Measurements from ENCODE around the gene ACTG2. TPM values are rescaled to one million over a fixed set of nuclear protein-coding genes. Genes with fewer than 3 reads are reported as not detected.

ACTG2 gene
- total RNA-seq, 1 experiment from 2014 or later = 1.5 TPM

- Histone ChIP-seq H4K20me1 (ENCODE audit: control insufficient read depth, insufficient read depth, insufficient read length) (no peaks in the 10 kb centered on the region), H3K4ac (ENCODE audit: low read depth, low read length) (no peak overlapping the region), H3K56ac (ENCODE audit: insufficient read length, low read depth, low read length) (no peak overlapping the region), H3K4me2 (ENCODE audit: insufficient read depth, insufficient read length, low read length) (no peak overlapping the region), H2BK120ac (ENCODE audit: low read depth, low read length, poor library complexity, severe bottlenecking) (no peak overlapping the region), H3K27ac (ENCODE audit: insufficient read length, low read depth, low read length) (no peak overlapping the region), H3K23me2 (ENCODE audit: insufficient read length, low read depth, low read length, poor library complexity, severe bottlenecking) (no peaks in the 10 kb centered on the region), H3K18ac (ENCODE audit: insufficient read length, low read depth, low read length) (no peak overlapping the region), H4K5ac (ENCODE audit: insufficient read length, low read depth, low read length) (no peak overlapping the region), H3K27me3 (ENCODE audit: insufficient read depth, low read length) (no peaks in the 10 kb centered on the region), H3K79me2 (ENCODE audit: insufficient read depth, low read length) (no peaks in the 10 kb centered on the region), H4K91ac (ENCODE audit: insufficient read length, low read depth, low read length) (no peak overlapping the region), H2BK15ac (ENCODE audit: low read depth, low read length) (no peak overlapping the region), H4K8ac (replicated peaks; ENCODE audit: insufficient read length, low read depth, low read length) (no peak overlapping the region), H3K9ac (ENCODE audit: extremely low read depth, insufficient read length, low read length) (no peak overlapping the region), H3K14ac (ENCODE audit: insufficient read depth, low read length) (no peak overlapping the region), H2AK5ac (ENCODE audit: insufficient read length, low read length) (no peak overlapping the region), H2BK20ac (ENCODE audit: low read depth, low read length, poor library complexity, severe bottlenecking) (no peak overlapping the region), H2BK12ac (ENCODE audit: insufficient read length, low read depth, low read length) (no peak overlapping the region), H3K23ac (ENCODE audit: insufficient read length, low read depth, low read length) (no peak overlapping the region), H3T11ph (ENCODE audit: low read length) (no peak overlapping the region), H3K4me1 (ENCODE audit: insufficient read depth, low read length) (no peaks in the 10 kb centered on the region), H2BK5ac (ENCODE audit: insufficient read length, low read length) (no peak overlapping the region), H3K79me1 (ENCODE audit: insufficient read depth, low read depth, low read length, poor library complexity, severe bottlenecking) (no peaks in the 10 kb centered on the region), H2AFZ (ENCODE audit: low read length) (no peak overlapping the region), H3K9me3 (ENCODE audit: control insufficient read depth, low read depth, low read length) (no peaks in the 10 kb centered on the region)
- WGBS (ENCODE audit: extremely low coverage, insufficient read length, low lambda C conversion rate) = no CpG with 5 or more reads among the region's 6 CpGs
- TF ChIP-seq CTCF (conservative IDR thresholded peaks at IDR 0.05) = no peak
- Mint-ChIP-seq H3K27ac (no peak overlapping the region), H3K4me3 (no peak overlapping the region), H3K27me3 (ENCODE audit: low read depth) (no peaks in the 10 kb centered on the region), H3K4me1 (no peaks in the 10 kb centered on the region), H3K36me3 (ENCODE audit: insufficient read depth in 1 of 3, low read depth in 3 of 3) (peaks cover 36 to 81% (median 70%) of the 10 kb centered on the region in 3 experiments; a peak in 6 of 7 replicates), H3K9me3 (no peaks in the 10 kb centered on the region)
- no peak for DNase-seq
Measured at GRCh38 chr2:73859721-73860586, 32.9 kb upstream of the ACTG2 start.

Data from H9 (cell line).